Activated gamma-delta T cell treated with Interleukin-2 at 50 U/mL for 16 hours (primary cell): Measurements from ENCODE around the gene ZC3HAV1.
A peak's percentile ranks its signal among the peaks of the same experiment; 100 is the strongest.
"Not testable (repeated sequence)": the region's sequence is repeated elsewhere in the genome, so short reads cannot be mapped to it uniquely, and the experiment has no call there.

Source experiments
- DNase-seq: peaks from one replicate; pipeline ENCODE4 v3.0.0-alpha.2; 2020

Gene ZC3HAV1

GRCh38 chr7:139109188-139109982 lies at the start of gene ZC3HAV1:
TSS of gene ZC3HAV1 (minus strand) at chr7:139109720. CDS start at chr7:139109331, 389 bp downstream.
- peak; percentile 87 for DNase-seq

GRCh38 chr7:139153832-139154231 lies 44.3 kb upstream of the ZC3HAV1 start:
- no peak for DNase-seq

- no peak for DNase-seq
Measured at GRCh38 chr7:139152149-139152548, 42.6 kb upstream of the ZC3HAV1 start.

GRCh38 chr7:139139150-139139549 lies 29.6 kb upstream of the ZC3HAV1 start:
- DNase-seq: no peak

GRCh38 chr7:139133335-139134139 lies 24.0 kb upstream of the ZC3HAV1 start:
- DNase-seq: peak; percentile 86

- DNase-seq: no peak
Measured at GRCh38 chr7:139132887-139133286, 23.4 kb upstream of the ZC3HAV1 start.

- DNase-seq: no peak
Measured at GRCh38 chr7:139131601-139132041, 22.1 kb upstream of the ZC3HAV1 start.

- not testable (repeated sequence) for DNase-seq
Measured at GRCh38 chr7:139129814-139130213, 20.3 kb upstream of the ZC3HAV1 start.

- DNase-seq: no peak
Measured at GRCh38 chr7:139127648-139128047, 18.1 kb upstream of the ZC3HAV1 start.

- DNase-seq: no peak
Measured at GRCh38 chr7:139125657-139126056, 16.1 kb upstream of the ZC3HAV1 start.

- not testable (repeated sequence) for DNase-seq
Measured at GRCh38 chr7:139124995-139125394, 15.5 kb upstream of the ZC3HAV1 start.

GRCh38 chr7:139124084-139124914 lies 14.8 kb upstream of the ZC3HAV1 start:
- no peak for DNase-seq

- DNase-seq: no peak
Measured at GRCh38 chr7:139119486-139119849, 9.9 kb upstream of the ZC3HAV1 start.

- DNase-seq: no peak
Measured at GRCh38 chr7:139118805-139119485, 9.4 kb upstream of the ZC3HAV1 start.

GRCh38 chr7:139118234-139118804 lies 8.8 kb upstream of the ZC3HAV1 start:
- no peak for DNase-seq

- no peak for DNase-seq
Measured at GRCh38 chr7:139117599-139118233, 8.2 kb upstream of the ZC3HAV1 start.

- no peak for DNase-seq
Measured at GRCh38 chr7:139116999-139117398, 7.5 kb upstream of the ZC3HAV1 start.

GRCh38 chr7:139115104-139115503 lies 5.6 kb upstream of the ZC3HAV1 start:
- DNase-seq: no peak

GRCh38 chr7:139114585-139114984 lies 5.1 kb upstream of the ZC3HAV1 start:
- DNase-seq: no peak

- no peak for DNase-seq
Measured at GRCh38 chr7:139114018-139114417, 4.5 kb upstream of the ZC3HAV1 start.

- no peak for DNase-seq
Measured at GRCh38 chr7:139112741-139113250, 3.3 kb upstream of the ZC3HAV1 start.
